A673 (cell line): ENCODE measurements around the gene CLEC18B. TPM values are rescaled to one million over a fixed set of nuclear protein-coding genes. Genes with fewer than 3 reads are reported as not detected.
A peak's percentile ranks its signal among the peaks of the same experiment; 100 is the strongest.
"Not testable (repeated sequence)": the region's sequence is repeated elsewhere in the genome, so short reads cannot be mapped to it uniquely, and the experiment has no call there.

ENCODE experiments used
- BruUV-seq: library from RNA; stranded (reverse); fragments of 400-500 nt; replicated peaks from 2 replicates; lab custom pipeline; 2021; lab: Mats Ljungman, UMichigan
- CTCF ChIA-PET: fragments of 300-600 bp; sonication (Branson Sonifier 250); formaldehyde crosslinking; loops from one replicate; lab custom pipeline; 2022; ENCODE audit warnings: antibody characterized with exemption; lab: Charles Lee
- POLR2A ChIA-PET: fragments of 300-600 bp; sonication (Branson Sonifier 250); formaldehyde crosslinking; loops from one replicate; lab custom pipeline; 2022; ENCODE audit warnings: antibody characterized with exemption; ENCODE audit not compliant: low non-redundant PET; lab: Charles Lee
- DNase-seq: peaks from one replicate; pipeline ENCODE4 v3.0.0-alpha.2; 2015; ENCODE audit warnings: low spot score
- H3K27ac ChIP-seq: fragments of 200-600 bp; sonication (generic); 2 replicates; pipeline ENCODE4 v1.5.1; 2016; ENCODE audit warnings: mixed run types, low read depth, mild to moderate bottlenecking, mixed read lengths, antibody characterized with exemption, low read length; ENCODE audit not compliant: poor library complexity, severe bottlenecking
- H3K27me3 ChIP-seq: fragments of 200-600 bp; sonication (generic); replicated peaks from 2 replicates; pipeline ENCODE4 v1.6.1; 2017; ENCODE audit warnings: mixed run types, low read depth, mild to moderate bottlenecking, mixed read lengths, antibody characterized with exemption, low read length; ENCODE audit not compliant: insufficient read depth, poor library complexity
- H3K36me3 ChIP-seq: fragments of 200-600 bp; sonication (generic); 2 replicates; pipeline ENCODE4 v1.6.1; 2016; ENCODE audit warnings: mixed run types, mild to moderate bottlenecking, mixed read lengths, antibody characterized with exemption, low read length; ENCODE audit not compliant: insufficient read depth, poor library complexity, severe bottlenecking
- H3K4me1 ChIP-seq: fragments of 200-600 bp; sonication (generic); 2 replicates; pipeline ENCODE4 v1.6.1; 2017; ENCODE audit warnings: mixed run types, mild to moderate bottlenecking, mixed read lengths, antibody characterized with exemption, low read length; ENCODE audit not compliant: insufficient read depth, poor library complexity, severe bottlenecking
- H3K4me3 ChIP-seq: fragments of 200-600 bp; sonication (generic); 2 replicates; pipeline ENCODE4 v1.5.1; 2016; ENCODE audit warnings: low read depth, mixed run types, mild to moderate bottlenecking, mixed read lengths, low read length; ENCODE audit not compliant: poor library complexity, severe bottlenecking
- H3K9me3 ChIP-seq: fragments of 200-600 bp; sonication (generic); 2 replicates; pipeline ENCODE4 v1.6.1; 2016; ENCODE audit warnings: mixed run types, low read depth, mild to moderate bottlenecking, mixed read lengths, antibody characterized with exemption, low read length; ENCODE audit not compliant: poor library complexity, severe bottlenecking
- intact Hi-C: fragments of 100-400 bp; cut with micrococcal nuclease; formaldehyde crosslinking; loops from one replicate; pipeline ENCODE4 v1.10.0; 2022; ENCODE audit not compliant: unreplicated experiment
- total RNA-seq: library from RNA; stranded (reverse); gene quantifications from 2 replicates; pipeline ENCODE4 v1.2.3, GENCODE V29; 2021

Gene CLEC18B
- total RNA-seq, 1 experiment from 2014 or later: 37.7 TPM

- H3K36me3 ChIP-seq, intact Hi-C loops, H3K27me3 ChIP-seq, H3K9me3 ChIP-seq, POLR2A ChIA-PET, H3K4me1 ChIP-seq, CTCF ChIA-PET: not testable (repeated sequence)
- peak; percentile 96 for DNase-seq
- Histone ChIP-seq H3K27ac (peak overlapping the region; percentile 76), H3K4me3 (peak overlapping the region; percentile 75)
- BruUV-seq: TSS peak; percentile 96
Observed at GRCh38 chr16:74368002-74368911, 53.0 kb downstream of the CLEC18B start.

DNA sequence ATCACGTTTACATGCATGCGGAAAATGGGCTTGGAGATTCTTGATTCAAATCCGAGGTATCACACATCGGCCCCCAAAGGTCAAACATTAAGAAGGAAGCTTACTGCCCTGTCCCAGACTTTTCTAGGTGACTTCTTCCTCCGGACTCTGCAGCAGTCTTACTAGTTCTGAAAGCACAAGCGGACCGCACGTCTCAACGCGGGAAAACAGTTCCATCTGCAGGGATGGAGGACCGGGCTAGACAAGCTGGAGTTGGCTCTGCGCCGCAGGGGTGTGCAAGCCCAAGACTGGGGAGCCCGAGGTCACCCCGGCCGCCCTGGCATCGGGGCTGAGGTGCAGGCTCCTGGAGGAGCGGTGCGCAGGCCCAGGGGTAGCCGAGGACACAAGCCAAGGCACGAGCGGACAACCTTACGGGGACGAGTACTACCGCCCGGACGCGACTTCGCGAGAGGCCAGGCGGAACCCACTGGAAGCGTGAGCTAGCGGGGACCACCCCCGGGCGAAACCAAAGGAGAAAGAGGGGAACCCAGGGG lies 53.7 kb downstream of the CLEC18B start:
- H3K27ac ChIP-seq: peak overlapping the region; percentile 76
- H3K4me3 ChIP-seq: peak overlapping the region; percentile 75
- H3K36me3 ChIP-seq, CTCF ChIA-PET, H3K27me3 ChIP-seq, H3K9me3 ChIP-seq, POLR2A ChIA-PET, intact Hi-C loops, H3K4me1 ChIP-seq: not testable (repeated sequence)
- peak; percentile 27 for DNase-seq
- TSS peak; percentile 43 for BruUV-seq

- BruUV-seq, H3K4me1 ChIP-seq, H3K36me3 ChIP-seq, H3K27ac ChIP-seq, H3K27me3 ChIP-seq, DNase-seq, H3K4me3 ChIP-seq, intact Hi-C loops, CTCF ChIA-PET, POLR2A ChIA-PET, H3K9me3 ChIP-seq: not testable (repeated sequence)
Observed at GRCh38 chr16:74361646-74362610, 59.4 kb downstream of the CLEC18B start.

Other genes with a start within 250 kb of the CLEC18B start
- gene PSMD7, start 124.7 kb downstream of the CLEC18B start, total RNA-seq: 188 TPM in 2 replicates
- gene NPIPB15, start 45.2 kb downstream of the CLEC18B start, total RNA-seq: 4.3 TPM in 2 replicates
- gene GLG1, start 185.6 kb upstream of the CLEC18B start, total RNA-seq: 487 and 587 TPM in 2 replicates
- 127 and 138 TPM in 2 replicates for gene RFWD3, start 245.4 kb upstream of the CLEC18B start, total RNA-seq